Tibial nerve (tissue), 4 donors: ENCODE measurements around the gene STIL.

ENCODE experiments used
- EP300 ChIP-seq, 2 donors: sonication (generic); formaldehyde crosslinking; IDR thresholded peaks; one replicate each; pipeline ENCODE4 v1.6.1; 2017; ENCODE audit warnings: antibody characterized with exemption in 2 of 2, mild to moderate bottlenecking in 1 of 2
- TF ChIP-seq, protein P1 (sequence below), 5 experiments: fragments of 200-600 bp in 3 of 5; fragments of 450-650 bp in 2 of 5; sonication (generic) in 3 of 5; IDR thresholded peaks; one replicate each; pipeline ENCODE4 v1.5.1; 2016 to 2019; ENCODE audit warnings: antibody characterized with exemption in 5 of 5, mild to moderate bottlenecking in 3 of 5, moderate library complexity in 2 of 5

DNA sequence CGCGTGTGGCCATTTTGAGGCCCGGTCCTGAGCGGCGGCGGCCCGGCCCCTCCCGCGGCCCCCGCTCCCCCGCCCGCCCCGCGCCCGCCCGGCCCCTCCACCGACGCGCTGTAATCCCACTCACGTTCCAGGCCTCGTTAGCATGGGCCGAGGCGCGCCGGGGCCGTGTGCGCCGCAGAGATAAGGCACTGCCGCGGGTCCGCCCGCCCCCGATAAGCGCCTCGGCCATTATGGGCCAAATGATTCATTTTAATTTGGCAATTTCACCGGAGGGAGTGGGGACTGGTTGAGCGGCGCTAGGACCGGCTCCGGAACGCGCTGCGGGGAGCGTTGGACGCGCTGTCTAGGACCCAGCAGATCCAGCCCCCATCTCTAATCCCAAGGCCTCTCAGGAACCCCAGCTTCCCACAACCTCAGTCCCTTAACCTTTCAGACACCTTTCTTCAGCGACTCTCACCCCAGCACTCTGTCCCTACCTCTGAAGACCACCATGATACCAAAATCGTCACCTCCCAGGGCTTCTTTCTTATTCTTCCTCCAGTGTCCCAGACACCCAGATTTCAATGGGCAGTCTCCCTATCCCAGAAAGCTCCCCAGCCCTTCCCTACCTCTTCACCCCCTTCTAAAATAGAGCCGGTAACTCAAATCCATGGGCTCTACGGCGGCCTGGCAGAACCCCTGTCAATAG lies 81.6 kb downstream of the STIL start, which contains the start of gene TAL1:
- TF ChIP-seq, protein P1, sequence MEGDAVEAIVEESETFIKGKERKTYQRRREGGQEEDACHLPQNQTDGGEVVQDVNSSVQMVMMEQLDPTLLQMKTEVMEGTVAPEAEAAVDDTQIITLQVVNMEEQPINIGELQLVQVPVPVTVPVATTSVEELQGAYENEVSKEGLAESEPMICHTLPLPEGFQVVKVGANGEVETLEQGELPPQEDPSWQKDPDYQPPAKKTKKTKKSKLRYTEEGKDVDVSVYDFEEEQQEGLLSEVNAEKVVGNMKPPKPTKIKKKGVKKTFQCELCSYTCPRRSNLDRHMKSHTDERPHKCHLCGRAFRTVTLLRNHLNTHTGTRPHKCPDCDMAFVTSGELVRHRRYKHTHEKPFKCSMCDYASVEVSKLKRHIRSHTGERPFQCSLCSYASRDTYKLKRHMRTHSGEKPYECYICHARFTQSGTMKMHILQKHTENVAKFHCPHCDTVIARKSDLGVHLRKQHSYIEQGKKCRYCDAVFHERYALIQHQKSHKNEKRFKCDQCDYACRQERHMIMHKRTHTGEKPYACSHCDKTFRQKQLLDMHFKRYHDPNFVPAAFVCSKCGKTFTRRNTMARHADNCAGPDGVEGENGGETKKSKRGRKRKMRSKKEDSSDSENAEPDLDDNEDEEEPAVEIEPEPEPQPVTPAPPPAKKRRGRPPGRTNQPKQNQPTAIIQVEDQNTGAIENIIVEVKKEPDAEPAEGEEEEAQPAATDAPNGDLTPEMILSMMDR (IDR thresholded peaks at IDR 0.05), result no peak
- no peak for TF ChIP-seq EP300 (IDR thresholded peaks at IDR 0.05)
